Measurements from ENCODE around the gene MYO5B. TPM values are rescaled to one million over a fixed set of nuclear protein-coding genes. Genes with fewer than 3 reads are reported as not detected.
A peak's percentile ranks its signal among the peaks of the same experiment; 100 is the strongest.

The MYO5B gene
- total and polyA plus RNA-seq, 4 donors: 0.92 to 20.3 (median 2.9) TPM

DNA sequence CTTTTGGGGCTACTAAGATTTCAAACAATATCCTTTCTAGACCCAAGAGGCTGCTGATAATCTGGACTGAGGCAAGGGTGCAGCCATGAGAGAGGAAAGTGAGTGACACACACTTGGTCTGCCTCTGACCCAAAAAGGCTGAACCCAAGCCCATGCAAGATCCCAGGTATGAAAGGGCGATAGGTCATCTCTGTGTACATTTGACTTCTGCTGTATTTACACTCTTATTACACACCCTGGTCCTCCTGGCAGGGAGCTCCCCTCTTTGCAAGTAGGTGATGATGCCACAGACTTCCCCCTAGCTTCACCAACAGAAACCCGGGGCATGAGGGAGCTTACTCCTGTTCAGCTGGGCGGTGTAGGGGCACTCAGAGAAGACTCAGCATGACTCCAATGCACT, 319.8 kb downstream of the MYO5B start:
- Histone ChIP-seq H3K27ac (ENCODE audit: low read depth in 1 of 2, low read length in 2 of 2) (no peak overlapping the region), H3K27me3 (ENCODE audit: control insufficient read depth in 1 of 2, insufficient read depth in 2 of 2, low read length in 1 of 2) (no peaks in the 10 kb centered on the region), H3K36me3 (ENCODE audit: control insufficient read depth in 1 of 2, insufficient read depth in 2 of 2, low read length in 1 of 2) (no peaks in the 10 kb centered on the region), H3K4me1 (ENCODE audit: control insufficient read depth in 1 of 2, insufficient read depth in 2 of 2, low read length in 2 of 2) (no peaks in the 10 kb centered on the region), H3K4me3 (ENCODE audit: low read length in 2 of 2) (no peak overlapping the region), H3K9me3 (ENCODE audit: control insufficient read depth, low read length) (no peaks in the 10 kb centered on the region)
- ATAC-seq (ENCODE audit: low FRiP score): no peak
- intact Hi-C loops (cut with DNase I): no loop called here
- 92 to 95% methylated on average over 3 of the region's 3 CpGs for WGBS, 2 donors
- DNase-seq: no peak

DNA sequence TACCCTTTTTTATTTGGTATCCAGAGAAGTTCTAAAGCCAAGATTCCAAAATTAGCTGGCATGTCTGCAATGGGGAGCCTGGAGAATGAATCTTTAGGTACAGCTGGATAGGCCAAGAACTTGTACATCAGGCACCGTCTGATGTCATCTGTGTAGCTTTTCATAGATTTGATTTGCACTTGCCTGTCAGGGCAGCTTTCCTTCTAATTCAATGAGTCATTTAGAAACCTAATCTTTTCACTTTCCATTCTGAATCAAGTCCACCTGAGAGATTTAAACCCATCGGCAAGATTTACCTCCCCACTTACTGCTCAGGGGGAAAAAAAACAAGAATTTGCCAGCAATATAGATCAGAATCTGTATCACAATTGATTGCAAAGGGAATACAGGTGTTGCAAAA, 320.7 kb downstream of the MYO5B start:
- no peaks in the 10 kb centered on the region for H3K27me3 ChIP-seq (ENCODE audit: control insufficient read depth in 1 of 2, insufficient read depth in 2 of 2, low read length in 1 of 2)
- DNase-seq (no peak), ATAC-seq (ENCODE audit: low FRiP score) (no peak)
- intact Hi-C loops (cut with DNase I): no loop called here
- H3K36me3 ChIP-seq (ENCODE audit: control insufficient read depth in 1 of 2, insufficient read depth in 2 of 2, low read length in 1 of 2): no peaks in the 10 kb centered on the region
- no peak overlapping the region for H3K4me3 ChIP-seq (ENCODE audit: low read length in 2 of 2)
- no peaks in the 10 kb centered on the region for H3K9me3 ChIP-seq (ENCODE audit: control insufficient read depth, low read length)
- H3K27ac ChIP-seq (ENCODE audit: low read depth in 1 of 2, low read length in 2 of 2): no peak overlapping the region
- H3K4me1 ChIP-seq (ENCODE audit: control insufficient read depth in 1 of 2, insufficient read depth in 2 of 2, low read length in 2 of 2): no peaks in the 10 kb centered on the region
- 95 to 96% methylated on average over 2 of the region's 2 CpGs for WGBS, 2 donors

DNA sequence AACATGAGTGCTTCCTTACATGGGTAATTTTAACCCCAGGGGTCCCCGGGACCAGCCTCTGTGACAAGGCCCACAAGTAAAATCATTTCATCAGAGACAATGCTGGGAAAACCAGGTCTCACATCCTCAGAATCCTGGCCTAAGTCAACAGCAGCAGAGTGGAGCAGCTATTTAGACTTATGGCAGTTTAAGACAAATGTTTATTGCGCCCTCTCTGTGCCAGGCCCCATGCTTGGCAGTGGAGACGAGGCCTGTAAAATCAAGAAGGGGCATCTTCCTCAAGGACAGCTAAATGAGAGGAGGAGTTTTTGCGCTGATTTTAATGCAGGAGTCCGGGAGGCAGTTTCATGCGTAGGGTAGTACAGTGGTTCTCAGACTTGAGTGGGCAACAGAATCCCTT, 325.6 kb downstream of the MYO5B start:
- Histone ChIP-seq H3K4me3 (ENCODE audit: low read length in 2 of 2) (no peak overlapping the region), H3K9me3 (ENCODE audit: control insufficient read depth, low read length) (no peaks in the 10 kb centered on the region), H3K4me1 (ENCODE audit: control insufficient read depth in 1 of 2, insufficient read depth in 2 of 2, low read length in 2 of 2) (no peaks in the 10 kb centered on the region), H3K36me3 (ENCODE audit: control insufficient read depth in 1 of 2, insufficient read depth in 2 of 2, low read length in 1 of 2) (no peaks in the 10 kb centered on the region), H3K27ac (ENCODE audit: low read depth in 1 of 2, low read length in 2 of 2) (no peak overlapping the region), H3K27me3 (ENCODE audit: control insufficient read depth in 1 of 2, insufficient read depth in 2 of 2, low read length in 1 of 2) (no peaks in the 10 kb centered on the region)
- no peak for DNase-seq
- intact Hi-C loops (cut with DNase I): no loop called here
- 78 to 96% methylated on average over 6 of the region's 6 CpGs for WGBS, 2 donors
- no peak for ATAC-seq (ENCODE audit: low FRiP score)

DNA sequence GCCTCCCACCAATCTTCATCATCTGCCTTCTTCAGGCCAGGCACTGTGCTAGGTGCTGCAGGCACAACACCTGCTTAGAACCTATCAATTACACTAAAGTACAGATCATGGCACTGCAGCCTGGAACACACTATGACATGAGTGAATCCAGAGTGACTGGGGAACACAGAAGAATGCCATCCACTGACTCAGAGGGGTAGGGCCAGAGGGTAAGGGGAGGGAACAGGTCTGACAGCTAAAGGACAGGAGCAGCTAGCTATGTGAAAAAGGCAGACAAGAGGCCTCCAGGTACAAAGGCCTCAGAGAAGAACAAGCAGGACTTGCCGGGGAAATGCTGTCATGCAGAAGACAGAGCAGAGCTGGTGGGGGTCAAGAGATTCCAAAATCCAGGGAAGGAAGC, 328.3 kb downstream of the MYO5B start:
- H3K4me1 ChIP-seq (ENCODE audit: control insufficient read depth in 1 of 2, insufficient read depth in 2 of 2, low read length in 2 of 2): no peaks in the 10 kb centered on the region
- ATAC-seq (ENCODE audit: low FRiP score): no peak
- no peak overlapping the region for H3K4me3 ChIP-seq (ENCODE audit: low read length in 2 of 2)
- no peak overlapping the region for H3K27ac ChIP-seq (ENCODE audit: low read depth in 1 of 2, low read length in 2 of 2)
- DNase-seq: no peak
- 92 to 98% methylated on average over 1 of the region's 1 CpG for WGBS, 2 donors
- intact Hi-C loops (cut with DNase I): no loop called here
- no peaks in the 10 kb centered on the region for H3K36me3 ChIP-seq (ENCODE audit: control insufficient read depth in 1 of 2, insufficient read depth in 2 of 2, low read length in 1 of 2)
- H3K27me3 ChIP-seq (ENCODE audit: control insufficient read depth in 1 of 2, insufficient read depth in 2 of 2, low read length in 1 of 2): no peaks in the 10 kb centered on the region
- no peaks in the 10 kb centered on the region for H3K9me3 ChIP-seq (ENCODE audit: control insufficient read depth, low read length)

DNA sequence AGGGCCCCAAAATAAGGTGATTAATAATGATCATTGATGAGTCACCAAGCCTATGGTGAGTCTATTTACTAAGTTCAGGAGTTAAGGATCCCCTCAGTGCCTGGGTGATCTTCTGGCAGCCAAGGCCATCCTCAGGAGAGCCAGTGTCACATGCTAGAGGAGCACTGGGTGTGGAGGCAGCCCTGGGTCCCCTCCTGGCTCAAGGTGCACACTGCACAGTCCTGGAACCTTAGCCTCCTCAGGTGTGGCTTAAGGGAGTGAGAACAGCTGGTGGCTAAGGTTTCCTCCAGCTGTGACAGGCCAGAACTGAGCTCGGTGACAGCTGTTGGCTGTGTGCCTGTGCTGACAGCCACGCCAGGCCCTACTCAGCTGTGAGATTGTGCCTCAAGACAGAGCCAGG, 329.5 kb downstream of the MYO5B start:
- no peak for DNase-seq
- no peaks in the 10 kb centered on the region for H3K4me1 ChIP-seq (ENCODE audit: control insufficient read depth in 1 of 2, insufficient read depth in 2 of 2, low read length in 2 of 2)
- H3K27ac ChIP-seq (ENCODE audit: low read depth in 1 of 2, low read length in 2 of 2): no peak overlapping the region
- no peak overlapping the region for H3K4me3 ChIP-seq (ENCODE audit: low read length in 2 of 2)
- no peak for ATAC-seq (ENCODE audit: low FRiP score)
- H3K9me3 ChIP-seq (ENCODE audit: control insufficient read depth, low read length): no peaks in the 10 kb centered on the region
- H3K27me3 ChIP-seq (ENCODE audit: control insufficient read depth in 1 of 2, insufficient read depth in 2 of 2, low read length in 1 of 2): no peaks in the 10 kb centered on the region
- 11 to 21% methylated on average over 2 of the region's 2 CpGs for WGBS, 2 donors
- no peaks in the 10 kb centered on the region for H3K36me3 ChIP-seq (ENCODE audit: control insufficient read depth in 1 of 2, insufficient read depth in 2 of 2, low read length in 1 of 2)
- intact Hi-C loops (cut with DNase I): no loop called here

- ATAC-seq (ENCODE audit: low FRiP score) (no peak), DNase-seq (no peak)
- Histone ChIP-seq H3K9me3 (ENCODE audit: control insufficient read depth, low read length) (no peaks in the 10 kb centered on the region), H3K27me3 (ENCODE audit: control insufficient read depth in 1 of 2, insufficient read depth in 2 of 2, low read length in 1 of 2) (no peaks in the 10 kb centered on the region), H3K27ac (ENCODE audit: low read depth in 1 of 2, low read length in 2 of 2) (no peak overlapping the region), H3K36me3 (ENCODE audit: control insufficient read depth in 1 of 2, insufficient read depth in 2 of 2, low read length in 1 of 2) (no peaks in the 10 kb centered on the region), H3K4me3 (ENCODE audit: low read length in 2 of 2) (no peak overlapping the region), H3K4me1 (ENCODE audit: control insufficient read depth in 1 of 2, insufficient read depth in 2 of 2, low read length in 2 of 2) (no peaks in the 10 kb centered on the region)
- intact Hi-C loops (cut with DNase I): no loop called here
- 87 to 89% methylated on average over 26 of the region's 26 CpGs for WGBS, 2 donors
These were observed 331.0 kb downstream of the MYO5B start for GRCh38 chr18:49863769-49864621.

- no peak for ATAC-seq (ENCODE audit: low FRiP score)
- no peaks in the 10 kb centered on the region for H3K4me1 ChIP-seq (ENCODE audit: control insufficient read depth in 1 of 2, insufficient read depth in 2 of 2, low read length in 2 of 2)
- H3K27ac ChIP-seq (ENCODE audit: low read depth in 1 of 2, low read length in 2 of 2): no peak overlapping the region
- no peak for DNase-seq
- H3K27me3 ChIP-seq (ENCODE audit: control insufficient read depth in 1 of 2, insufficient read depth in 2 of 2, low read length in 1 of 2): no peaks in the 10 kb centered on the region
- intact Hi-C loops (cut with DNase I): no loop called here
- WGBS, 2 donors: 88 to 89% methylated on average over 13 of the region's 13 CpGs
- no peaks in the 10 kb centered on the region for H3K9me3 ChIP-seq (ENCODE audit: control insufficient read depth, low read length)
- H3K36me3 ChIP-seq (ENCODE audit: control insufficient read depth in 1 of 2, insufficient read depth in 2 of 2, low read length in 1 of 2): no peaks in the 10 kb centered on the region
- H3K4me3 ChIP-seq (ENCODE audit: low read length in 2 of 2): no peak overlapping the region
These were observed 332.1 kb downstream of the MYO5B start for GRCh38 chr18:49862656-49863385.

GRCh38 chr18:49861659-49862058, 333.3 kb downstream of the MYO5B start:
- H3K4me1 ChIP-seq (ENCODE audit: control insufficient read depth in 1 of 2, insufficient read depth in 2 of 2, low read length in 2 of 2): no peaks in the 10 kb centered on the region
- WGBS, 2 donors: 58 to 63% methylated on average over 3 of the region's 3 CpGs

DNA sequence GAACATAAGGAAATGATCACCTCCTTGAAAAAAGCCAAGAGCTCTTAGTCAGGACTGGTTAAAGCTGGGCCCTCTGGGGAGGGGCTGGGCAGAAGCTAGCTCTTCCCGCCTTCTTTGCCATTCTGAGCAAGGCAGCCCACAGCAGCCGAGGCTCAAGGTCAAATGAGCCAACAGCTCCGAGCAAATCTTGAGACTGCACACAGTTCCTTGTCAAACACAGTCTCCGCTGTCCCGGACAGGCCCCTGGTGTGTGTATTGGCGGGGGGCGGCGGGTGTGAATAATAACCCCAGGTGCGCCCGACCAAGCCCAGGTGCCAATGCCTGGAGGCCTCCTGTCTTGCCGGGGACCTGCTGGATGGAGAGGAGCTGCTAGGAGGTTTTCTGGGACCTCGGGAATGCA, 335.2 kb downstream of the MYO5B start:
- DNase-seq: no peak
- intact Hi-C loops (cut with DNase I): loop anchor here (2.0 to 5.0 kb wide), 2 partner anchors 297 to 349 kb away; partner anchors contain the start of gene LIPG (in 1 of the 2)

More at GRCh38 chr18:49861659-49862058, 333.3 kb downstream of the MYO5B start:
- peak in 1 of 2 donors; percentile 50 for DNase-seq
- Histone ChIP-seq H3K36me3 (ENCODE audit: control insufficient read depth in 1 of 2, insufficient read depth in 2 of 2, low read length in 1 of 2) (no peaks in the 10 kb centered on the region), H3K4me3 (ENCODE audit: low read length in 2 of 2) (no peak overlapping the region), H3K27ac (ENCODE audit: low read depth in 1 of 2, low read length in 2 of 2) (no peak overlapping the region), H3K27me3 (ENCODE audit: control insufficient read depth in 1 of 2, insufficient read depth in 2 of 2, low read length in 1 of 2) (no peaks in the 10 kb centered on the region), H3K9me3 (ENCODE audit: control insufficient read depth, low read length) (no peaks in the 10 kb centered on the region)
- no peak for ATAC-seq (ENCODE audit: low FRiP score)
- intact Hi-C loops (cut with DNase I): no loop called here

More for the DNA sequence above, 335.2 kb downstream of the MYO5B start:
- Histone ChIP-seq H3K27ac (ENCODE audit: low read depth in 1 of 2, low read length in 2 of 2) (no peak overlapping the region), H3K4me1 (ENCODE audit: control insufficient read depth in 1 of 2, insufficient read depth in 2 of 2, low read length in 2 of 2) (no peaks in the 10 kb centered on the region), H3K36me3 (ENCODE audit: control insufficient read depth in 1 of 2, insufficient read depth in 2 of 2, low read length in 1 of 2) (no peaks in the 10 kb centered on the region), H3K4me3 (ENCODE audit: low read length in 2 of 2) (no peak overlapping the region), H3K9me3 (ENCODE audit: control insufficient read depth, low read length) (no peaks in the 10 kb centered on the region), H3K27me3 (ENCODE audit: control insufficient read depth in 1 of 2, insufficient read depth in 2 of 2, low read length in 1 of 2) (no peaks in the 10 kb centered on the region)
- WGBS, 2 donors: 88 to 89% methylated on average over 12 of the region's 12 CpGs
- no peak for ATAC-seq (ENCODE audit: low FRiP score)
